Gastrocnemius medialis (tissue), 4 donors: Measurements from ENCODE around the gene PPP1R13L.

Experiments
- CTCF ChIP-seq, 5 experiments: fragments of 450-650 bp in 3 of 5; fragments of 200-600 bp in 2 of 5; sonication (generic) in 2 of 5; IDR thresholded peaks in 4 of 5; conservative IDR thresholded peaks in 1 of 5; 1 replicate in 4 of 5; 2 replicates in 1 of 5; pipeline ENCODE4 v1.5.1; 2016 to 2019; ENCODE audit warnings: antibody characterized with exemption in 5 of 5, mild to moderate bottlenecking in 3 of 5, moderate library complexity in 3 of 5
- POLR2A ChIP-seq, 2 donors: fragments of 450-650 bp; IDR thresholded peaks; one replicate each; pipeline ENCODE4 v1.6.1; 2017; ENCODE audit warnings: antibody characterized with exemption in 2 of 2, mild to moderate bottlenecking in 2 of 2, moderate library complexity in 2 of 2

DNA sequence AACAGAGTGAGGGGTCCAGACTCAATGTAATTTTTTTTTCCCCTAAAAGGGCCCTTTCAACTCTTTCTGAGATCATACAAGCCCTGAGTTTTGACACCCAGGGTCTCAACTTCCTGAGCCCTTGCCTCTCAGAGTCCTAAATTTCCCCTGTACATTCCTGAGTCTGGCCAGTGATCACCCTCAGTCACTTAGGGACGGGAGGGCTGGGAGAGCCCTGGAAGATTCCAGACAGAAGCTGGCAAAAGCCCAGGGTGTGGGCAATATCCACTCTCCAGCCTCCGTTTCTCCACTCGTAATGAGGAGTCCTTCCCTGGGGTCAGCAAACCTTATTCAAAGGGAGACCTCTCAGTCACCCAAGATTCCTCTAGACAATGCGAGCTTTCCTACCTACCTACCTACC is 1.6 kb downstream of the PPP1R13L start:
- TF ChIP-seq POLR2A (IDR thresholded peaks at IDR 0.05): no peak
- no peak for TF ChIP-seq CTCF (IDR thresholded peaks at IDR 0.05 in 4 of 5, conservative IDR thresholded peaks at IDR 0.05 in 1 of 5)
